GM21717 (cell line): Measurements from ENCODE around the gene ARHGEF7.

Experiments
- ATAC-seq: cut with Tn5 transposase; IDR thresholded peaks from one replicate; pipeline ENCODE4 v1.9.1; 2021; ENCODE audit warnings: mild to moderate bottlenecking, moderate library complexity; ENCODE audit not compliant: unreplicated experiment

The ARHGEF7 gene

GRCh38 chr13:111270765-111271698 is 155.9 kb downstream of the ARHGEF7 start:
- no peak for ATAC-seq

DNA sequence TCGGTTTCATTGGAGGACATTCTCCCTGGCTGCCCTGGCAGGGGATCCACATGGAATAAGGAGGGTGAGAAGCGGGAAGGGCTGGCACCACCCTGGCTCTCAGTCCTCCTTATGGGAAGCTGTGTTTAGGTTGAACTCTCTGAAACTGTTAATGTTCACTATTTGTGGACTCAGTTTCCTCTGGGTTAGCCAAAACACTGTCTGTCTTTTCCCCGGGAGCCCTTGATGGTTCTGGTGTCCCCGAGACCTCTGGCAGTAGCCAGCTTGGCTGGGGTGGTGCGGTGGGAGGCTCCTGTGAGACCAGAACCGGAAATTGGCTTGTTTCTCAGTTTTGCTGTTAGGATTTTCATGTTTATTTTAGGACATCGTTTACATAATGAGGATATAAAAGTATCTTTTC is 157.0 kb downstream of the ARHGEF7 start:
- no peak for ATAC-seq

DNA sequence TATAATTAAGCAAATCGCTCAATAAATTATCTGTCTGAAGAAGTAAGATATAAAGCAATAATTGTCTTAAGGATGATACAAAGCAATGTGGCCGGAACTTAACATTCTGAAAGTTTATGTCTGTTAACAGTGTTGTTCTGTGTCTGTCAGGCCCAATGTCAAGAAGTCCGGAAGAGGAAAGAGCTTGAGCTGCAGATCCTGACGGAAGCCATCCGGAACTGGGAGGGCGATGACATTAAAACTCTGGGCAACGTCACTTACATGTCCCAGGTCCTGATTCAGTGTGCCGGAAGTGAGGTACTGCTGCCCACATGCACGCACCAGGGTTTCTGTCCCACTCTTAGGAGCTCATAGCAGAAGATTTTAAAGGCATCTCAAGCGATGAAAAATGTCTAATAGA is 160.3 kb downstream of the ARHGEF7 start:
- no peak for ATAC-seq

DNA sequence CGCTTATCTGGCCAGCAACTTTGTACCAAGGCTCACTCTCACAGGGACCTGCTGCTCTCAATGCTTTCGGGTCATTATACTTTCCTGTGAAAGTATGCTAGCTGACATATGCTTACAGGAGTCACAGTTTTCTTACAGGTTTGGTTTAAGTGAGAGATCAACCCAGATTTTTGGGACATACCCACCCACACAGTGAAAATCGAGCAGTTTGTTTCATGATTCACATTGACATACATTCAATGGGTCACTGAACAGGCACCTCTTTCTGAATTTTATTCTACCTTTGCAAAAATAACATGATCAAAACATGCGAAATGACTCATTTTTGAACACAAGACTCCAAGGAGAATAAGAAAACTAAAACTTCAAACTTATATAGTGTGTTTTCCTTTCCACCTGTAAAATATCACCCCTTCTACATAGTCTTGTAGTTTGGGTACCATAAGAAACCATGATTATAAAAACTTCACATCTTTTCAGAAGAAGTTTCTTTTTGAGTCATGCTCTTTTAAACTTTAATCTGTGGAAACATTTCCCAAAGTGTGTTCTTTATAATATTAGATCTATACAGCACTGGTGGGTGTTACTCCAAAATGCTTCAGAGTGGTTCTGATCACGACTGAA is 161.0 kb downstream of the ARHGEF7 start:
- no peak for ATAC-seq

- ATAC-seq, result no peak
These were observed 163.1 kb downstream of the ARHGEF7 start for GRCh38 chr13:111278258-111278657.

- no peak for ATAC-seq
These were observed 163.9 kb downstream of the ARHGEF7 start for GRCh38 chr13:111278743-111279652.

GRCh38 chr13:111280226-111280625 is 165.1 kb downstream of the ARHGEF7 start:
- ATAC-seq, result no peak

- ATAC-seq, result no peak
These were observed 165.8 kb downstream of the ARHGEF7 start for GRCh38 chr13:111280681-111281585.

DNA sequence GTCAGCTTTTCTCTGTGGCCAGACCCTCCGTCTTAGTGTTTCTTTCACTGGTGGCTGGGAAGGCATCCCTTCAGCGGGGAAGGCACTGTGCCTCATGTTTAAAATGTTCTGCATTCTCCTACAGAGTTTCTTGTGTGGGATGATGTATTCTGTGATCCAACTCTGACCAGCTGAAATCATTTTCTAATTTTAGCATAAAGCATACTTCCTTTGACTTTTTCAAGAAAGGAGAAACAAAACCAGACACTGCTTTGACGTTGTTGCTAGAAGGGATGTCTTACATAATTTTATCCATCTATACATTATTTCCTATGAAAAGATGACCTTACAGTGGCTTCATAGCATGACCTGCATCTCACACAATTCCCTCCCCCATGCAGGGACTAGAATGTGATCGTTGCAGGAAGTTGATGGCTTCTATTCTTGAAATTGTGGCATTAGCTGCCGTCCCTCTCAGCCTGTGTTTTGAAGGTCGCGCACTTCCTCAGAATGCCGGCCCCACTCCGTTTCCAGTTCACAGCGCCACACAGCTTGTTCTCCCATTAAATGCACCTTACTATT is 166.7 kb downstream of the ARHGEF7 start:
- no peak for ATAC-seq

GRCh38 chr13:111282425-111282824 is 167.3 kb downstream of the ARHGEF7 start:
- ATAC-seq, result no peak

DNA sequence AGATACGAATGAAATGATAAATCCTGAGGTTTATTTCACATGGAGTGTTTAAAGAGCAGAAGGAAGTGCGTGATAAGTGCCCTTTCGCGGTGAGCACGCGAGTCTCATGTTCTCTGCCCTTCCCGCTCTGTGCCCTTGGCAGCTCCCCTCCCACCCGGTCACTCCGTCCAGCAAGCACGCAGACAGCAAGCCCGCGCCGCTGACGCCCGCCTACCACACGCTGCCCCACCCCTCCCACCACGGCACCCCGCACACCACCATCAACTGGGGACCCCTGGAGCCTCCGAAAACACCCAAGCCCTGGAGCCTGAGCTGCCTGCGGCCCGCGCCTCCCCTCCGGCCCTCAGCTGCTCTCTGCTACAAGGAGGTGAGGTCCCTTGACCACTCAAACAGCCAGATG is 167.9 kb downstream of the ARHGEF7 start:
- ATAC-seq, result no peak

DNA sequence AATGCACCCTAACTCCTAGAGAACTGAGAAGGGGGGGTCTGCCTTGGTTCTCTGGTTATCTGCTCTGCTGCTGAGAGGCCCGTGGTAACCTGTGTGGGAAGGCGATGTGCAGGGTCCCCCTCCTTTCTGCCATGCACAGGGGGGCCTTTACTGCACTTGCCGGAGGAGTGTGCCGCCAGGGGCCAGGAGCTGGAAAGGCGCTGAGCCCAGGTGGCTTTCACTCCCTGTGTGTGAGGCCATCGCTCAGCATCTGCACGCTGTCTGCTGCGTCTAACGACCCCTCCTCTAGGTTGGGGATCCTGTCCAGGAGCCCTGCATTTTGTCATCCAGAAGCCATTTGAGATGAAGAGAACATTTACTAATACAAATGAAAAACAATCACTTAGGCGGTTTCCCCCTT is 168.3 kb downstream of the ARHGEF7 start:
- no peak for ATAC-seq

- ATAC-seq, result no peak
These were observed 168.9 kb downstream of the ARHGEF7 start for GRCh38 chr13:111283991-111284390.

- no peak for ATAC-seq
These were observed 169.5 kb downstream of the ARHGEF7 start for GRCh38 chr13:111284565-111284964.

DNA sequence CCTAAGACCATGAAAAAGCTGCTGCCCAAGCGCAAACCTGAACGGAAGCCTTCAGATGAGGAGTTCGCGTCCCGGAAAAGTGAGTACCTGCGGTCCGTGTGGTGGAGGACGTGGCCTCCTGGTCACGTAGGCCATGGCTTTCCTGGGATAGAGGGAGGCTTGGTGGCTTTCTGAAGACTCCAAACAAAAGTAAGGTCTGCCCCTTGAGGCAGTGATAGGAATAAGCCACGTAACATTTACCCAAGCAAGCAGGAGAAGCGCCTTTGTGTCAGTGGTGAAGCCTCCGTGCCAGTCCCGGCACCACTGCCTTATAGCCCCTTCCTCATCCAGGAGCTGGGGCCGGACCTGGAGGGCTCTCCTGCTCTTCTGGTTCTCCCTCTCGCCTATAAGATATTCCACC is 171.1 kb downstream of the ARHGEF7 start:
- ATAC-seq, result no peak

DNA sequence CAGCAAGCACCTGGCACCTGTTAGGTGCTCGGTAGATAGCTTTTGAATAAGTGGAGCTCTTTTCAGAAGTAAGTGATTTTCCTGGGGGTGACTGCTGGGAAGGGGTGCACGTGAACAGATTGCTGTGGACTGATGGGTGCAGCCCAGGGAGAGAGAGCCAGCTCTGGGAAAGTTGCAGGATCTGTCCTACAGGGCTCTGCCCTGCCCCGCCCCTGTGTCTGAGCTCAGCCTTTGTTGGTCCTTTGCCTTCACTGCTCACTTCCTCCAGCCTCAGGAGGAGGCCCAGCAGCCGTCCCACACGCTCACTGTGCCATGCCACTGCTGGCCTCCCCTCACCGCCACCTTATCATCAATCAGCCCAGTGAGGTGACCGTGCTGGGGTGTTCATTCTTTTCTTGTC is 171.6 kb downstream of the ARHGEF7 start:
- ATAC-seq, result no peak

GRCh38 chr13:111287201-111287600 is 172.1 kb downstream of the ARHGEF7 start:
- ATAC-seq, result no peak

GRCh38 chr13:111288276-111288675 is 173.2 kb downstream of the ARHGEF7 start:
- ATAC-seq, result no peak

DNA sequence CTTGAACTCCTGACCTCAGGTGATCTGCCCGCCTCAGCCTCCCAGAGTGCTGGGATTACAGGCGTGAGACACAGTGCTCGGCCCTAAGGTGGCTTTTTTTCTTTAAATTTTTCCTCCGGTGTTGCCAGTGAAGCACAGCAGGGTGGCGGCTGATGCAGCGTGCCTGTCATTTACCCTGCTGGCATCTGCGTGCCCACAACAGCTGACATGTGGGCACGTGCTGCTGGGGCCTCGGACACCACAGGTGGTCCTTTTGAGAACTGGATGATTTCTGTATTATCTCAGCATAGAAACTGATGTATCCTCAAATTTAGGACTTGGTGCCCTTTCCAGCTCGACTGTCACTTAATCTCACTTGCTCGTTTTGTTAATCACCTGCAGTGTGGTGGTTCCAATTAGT is 174.1 kb downstream of the ARHGEF7 start:
- ATAC-seq, result no peak

GRCh38 chr13:111291908-111292307 is 176.8 kb downstream of the ARHGEF7 start:
- ATAC-seq, result no peak
